Measurements from ENCODE around the gene ERMN.

ERMN gene

GRCh38 chr2:157339965-157340655 is 14.5 kb upstream of the ERMN start:
- DNase-seq (ENCODE audit: low read depth), result peak; percentile 76
- no peak for TF ChIP-seq CTCF (conservative IDR thresholded peaks at IDR 0.05; ENCODE audit: control insufficient read depth, insufficient read depth, low read depth, low read length)
- no peak overlapping the region for H3K4me3 ChIP-seq (ENCODE audit: control insufficient read depth, low read depth, low read length)

- DNase-seq (ENCODE audit: low read depth), result no peak
- no peak for TF ChIP-seq CTCF (conservative IDR thresholded peaks at IDR 0.05; ENCODE audit: control insufficient read depth, insufficient read depth, low read depth, low read length)
- no peak overlapping the region for H3K4me3 ChIP-seq (ENCODE audit: control insufficient read depth, low read depth, low read length)
These were observed 12.4 kb upstream of the ERMN start for GRCh38 chr2:157337978-157338377.

GRCh38 chr2:157336137-157337010 is 10.8 kb upstream of the ERMN start:
- TF ChIP-seq CTCF (conservative IDR thresholded peaks at IDR 0.05; ENCODE audit: control insufficient read depth, insufficient read depth, low read depth, low read length), result peak; percentile 74
- H3K4me3 ChIP-seq (ENCODE audit: control insufficient read depth, low read depth, low read length), result no peak overlapping the region
- peak; percentile 54 for DNase-seq (ENCODE audit: low read depth)

- no peak overlapping the region for H3K4me3 ChIP-seq (ENCODE audit: control insufficient read depth, low read depth, low read length)
- TF ChIP-seq CTCF (conservative IDR thresholded peaks at IDR 0.05; ENCODE audit: control insufficient read depth, insufficient read depth, low read depth, low read length), result no peak
- DNase-seq (ENCODE audit: low read depth), result no peak
These were observed 9.2 kb upstream of the ERMN start for GRCh38 chr2:157334797-157335196.

GRCh38 chr2:157334335-157334734 is 8.7 kb upstream of the ERMN start:
- TF ChIP-seq CTCF (conservative IDR thresholded peaks at IDR 0.05; ENCODE audit: control insufficient read depth, insufficient read depth, low read depth, low read length), result no peak
- H3K4me3 ChIP-seq (ENCODE audit: control insufficient read depth, low read depth, low read length), result no peak overlapping the region
- DNase-seq (ENCODE audit: low read depth), result no peak

GRCh38 chr2:157333304-157334047 is 7.9 kb upstream of the ERMN start:
- DNase-seq (ENCODE audit: low read depth), result no peak
- TF ChIP-seq CTCF (conservative IDR thresholded peaks at IDR 0.05; ENCODE audit: control insufficient read depth, insufficient read depth, low read depth, low read length), result no peak

More at GRCh38 chr2:157333304-157334047, 7.9 kb upstream of the ERMN start:
- no peak overlapping the region for H3K4me3 ChIP-seq (ENCODE audit: control insufficient read depth, low read depth, low read length)
